ENCODE results near the gene TSPEAR.
"Not testable (repeated sequence)": the region's sequence is repeated elsewhere in the genome, so short reads cannot be mapped to it uniquely, and the experiment has no call there.

GRCh38 chr21:44591801-44592130 lies 119.6 kb downstream of the TSPEAR start:
- TF ChIP-seq CTCF (IDR thresholded peaks at IDR 0.05 in 8 of 11, conservative IDR thresholded peaks at IDR 0.05 in 3 of 11); POLR2A (IDR thresholded peaks at IDR 0.05); POLR2AphosphoS5 (IDR thresholded peaks at IDR 0.05): not testable (repeated sequence)

Measured in spleen (tissue), 7 donors.